H7 (cell line): ENCODE measurements around the gene PLEKHG3. TPM values are rescaled to one million over a fixed set of nuclear protein-coding genes. Genes with fewer than 3 reads are reported as not detected.

Experiments
- DNase-seq: peaks from one replicate; pipeline ENCODE4 v3.0.0; 2012
- H3K27me3 ChIP-seq: 2 replicates; pipeline ENCODE4 v1.6.0; 2011; ENCODE audit warnings: mild to moderate bottlenecking, low read length; ENCODE audit not compliant: control insufficient read depth, insufficient read depth
- H3K36me3 ChIP-seq: replicated peaks from 2 replicates; pipeline ENCODE4 v1.5.1; 2011; ENCODE audit warnings: low read length; ENCODE audit not compliant: control insufficient read depth, insufficient read depth
- H3K4me3 ChIP-seq: 2 replicates; pipeline ENCODE4 v1.5.1; 2011; ENCODE audit warnings: low read depth, mild to moderate bottlenecking, control low read depth, low read length, moderate library complexity; ENCODE audit not compliant: insufficient read depth
- total RNA-seq: library from RNA; depleted of rRNA; stranded (reverse); fragments of >200 nt; shearing (Covaris generic); gene quantifications from 2 replicates; pipeline ENCODE4 v1.2.3, GENCODE V29; 2014

Gene PLEKHG3
- total RNA-seq, 1 experiment from 2014 or later: 47.0 TPM

GRCh38 chr14:64761441-64762043, 57.3 kb downstream of the PLEKHG3 start:
- no peak overlapping the region for H3K4me3 ChIP-seq
- DNase-seq: no peak
- peaks cover 7% of the 10 kb centered on the region for H3K27me3 ChIP-seq
- no peaks in the 10 kb centered on the region for H3K36me3 ChIP-seq

GRCh38 chr14:64762044-64763034, 58.1 kb downstream of the PLEKHG3 start:
- peaks cover 7% of the 10 kb centered on the region for H3K27me3 ChIP-seq
- H3K4me3 ChIP-seq: no peak overlapping the region
- DNase-seq: no peak
- no peaks in the 10 kb centered on the region for H3K36me3 ChIP-seq

- Histone ChIP-seq H3K27me3 (peaks cover 7% of the 10 kb centered on the region), H3K4me3 (no peak overlapping the region), H3K36me3 (no peaks in the 10 kb centered on the region)
- no peak for DNase-seq
Measured at GRCh38 chr14:64763085-64763782, 59.0 kb downstream of the PLEKHG3 start.

- peak; percentile 66 for DNase-seq
- no peak overlapping the region for H3K4me3 ChIP-seq
- H3K36me3 ChIP-seq: no peaks in the 10 kb centered on the region
Measured at GRCh38 chr14:64763801-64764621, 59.8 kb downstream of the PLEKHG3 start.

GRCh38 chr14:64764641-64765520, 60.7 kb downstream of the PLEKHG3 start:
- H3K27me3 ChIP-seq: peaks cover 7% of the 10 kb centered on the region
- H3K36me3 ChIP-seq: no peaks in the 10 kb centered on the region
- DNase-seq: peak; percentile 94
- no peak overlapping the region for H3K4me3 ChIP-seq

More at GRCh38 chr14:64763801-64764621, 59.8 kb downstream of the PLEKHG3 start:
- peaks cover 7% of the 10 kb centered on the region for H3K27me3 ChIP-seq

GRCh38 chr14:64765740-64766302, 61.6 kb downstream of the PLEKHG3 start:
- no peak for DNase-seq
- Histone ChIP-seq H3K4me3 (no peak overlapping the region), H3K27me3 (peaks cover 7% of the 10 kb centered on the region), H3K36me3 (no peaks in the 10 kb centered on the region)

GRCh38 chr14:64766430-64767151, 62.4 kb downstream of the PLEKHG3 start:
- peak; percentile 88 for DNase-seq
- Histone ChIP-seq H3K4me3 (no peak overlapping the region), H3K27me3 (peaks cover 7% of the 10 kb centered on the region), H3K36me3 (no peaks in the 10 kb centered on the region)

GRCh38 chr14:64767215-64767964, 63.2 kb downstream of the PLEKHG3 start:
- H3K27me3 ChIP-seq: peaks cover 7% of the 10 kb centered on the region
- no peak for DNase-seq
- no peaks in the 10 kb centered on the region for H3K36me3 ChIP-seq
- H3K4me3 ChIP-seq: no peak overlapping the region

- Histone ChIP-seq H3K27me3 (peaks cover 5% of the 10 kb centered on the region), H3K4me3 (no peak overlapping the region), H3K36me3 (no peaks in the 10 kb centered on the region)
- DNase-seq: peak; percentile 86
Measured at GRCh38 chr14:64768401-64769095, 64.3 kb downstream of the PLEKHG3 start.

GRCh38 chr14:64769096-64770020, 65.1 kb downstream of the PLEKHG3 start:
- no peak overlapping the region for H3K4me3 ChIP-seq
- no peaks in the 10 kb centered on the region for H3K36me3 ChIP-seq
- H3K27me3 ChIP-seq: peaks cover under 1% of the 10 kb centered on the region
- DNase-seq: no peak

- no peak for DNase-seq
- H3K27me3 ChIP-seq: no peaks in the 10 kb centered on the region; the same call in 1 of the 2 replicates
Measured at GRCh38 chr14:64770751-64771150, 66.5 kb downstream of the PLEKHG3 start.

More at GRCh38 chr14:64770751-64771150, 66.5 kb downstream of the PLEKHG3 start:
- no peaks in the 10 kb centered on the region for H3K36me3 ChIP-seq
- H3K4me3 ChIP-seq: no peak overlapping the region
